GM12865 (cell line): ENCODE results near the gene ZNF618.

Experiments
- DNase-seq: peaks from one replicate; pipeline ENCODE4 v3.0.0; 2010; ENCODE audit warnings: low read depth
- H3K4me3 ChIP-seq: 2 replicates; pipeline ENCODE4 v1.5.1; 2011; ENCODE audit warnings: mild to moderate bottlenecking, low read depth, low read length, control low read depth
- TF ChIP-seq, protein P1 (sequence below): IDR thresholded peaks from 2 replicates; pipeline ENCODE4 v1.5.1; 2011; ENCODE audit warnings: low read length, control low read depth, low read depth, inconsistent platforms; ENCODE audit not compliant: insufficient read depth; ENCODE audit errors: missing control alignments

ZNF618 gene

GRCh38 chr9:113929634-113930389 lies 53.7 kb downstream of the ZNF618 start:
- TF ChIP-seq, protein P1, sequence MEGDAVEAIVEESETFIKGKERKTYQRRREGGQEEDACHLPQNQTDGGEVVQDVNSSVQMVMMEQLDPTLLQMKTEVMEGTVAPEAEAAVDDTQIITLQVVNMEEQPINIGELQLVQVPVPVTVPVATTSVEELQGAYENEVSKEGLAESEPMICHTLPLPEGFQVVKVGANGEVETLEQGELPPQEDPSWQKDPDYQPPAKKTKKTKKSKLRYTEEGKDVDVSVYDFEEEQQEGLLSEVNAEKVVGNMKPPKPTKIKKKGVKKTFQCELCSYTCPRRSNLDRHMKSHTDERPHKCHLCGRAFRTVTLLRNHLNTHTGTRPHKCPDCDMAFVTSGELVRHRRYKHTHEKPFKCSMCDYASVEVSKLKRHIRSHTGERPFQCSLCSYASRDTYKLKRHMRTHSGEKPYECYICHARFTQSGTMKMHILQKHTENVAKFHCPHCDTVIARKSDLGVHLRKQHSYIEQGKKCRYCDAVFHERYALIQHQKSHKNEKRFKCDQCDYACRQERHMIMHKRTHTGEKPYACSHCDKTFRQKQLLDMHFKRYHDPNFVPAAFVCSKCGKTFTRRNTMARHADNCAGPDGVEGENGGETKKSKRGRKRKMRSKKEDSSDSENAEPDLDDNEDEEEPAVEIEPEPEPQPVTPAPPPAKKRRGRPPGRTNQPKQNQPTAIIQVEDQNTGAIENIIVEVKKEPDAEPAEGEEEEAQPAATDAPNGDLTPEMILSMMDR = no peak
- H3K4me3 ChIP-seq = no peak overlapping the region
- DNase-seq = no peak

GRCh38 chr9:113930390-113930783 lies 54.3 kb downstream of the ZNF618 start:
- DNase-seq = no peak
- no peak overlapping the region for H3K4me3 ChIP-seq
- TF ChIP-seq, protein P1 = no peak

DNA sequence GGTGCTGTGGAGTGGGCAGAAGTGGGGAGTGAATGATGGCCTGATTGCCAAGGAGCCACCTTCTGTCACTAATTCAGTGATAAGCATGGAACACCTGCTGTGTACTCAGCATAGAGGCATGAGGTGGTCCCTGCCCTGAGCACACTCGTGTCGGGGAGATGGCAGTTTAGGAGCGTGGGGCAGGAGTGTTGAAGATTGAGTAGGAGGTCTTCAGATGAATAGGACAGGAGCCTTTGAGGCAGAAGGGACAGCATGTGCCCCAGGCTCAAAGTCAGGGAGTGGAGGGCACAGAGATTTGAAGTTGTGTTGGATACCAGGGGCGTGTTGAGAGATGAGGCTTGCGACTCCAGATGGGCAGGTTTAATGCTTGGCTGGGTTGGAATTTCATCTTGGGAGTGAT lies 55.0 kb downstream of the ZNF618 start:
- no peak overlapping the region for H3K4me3 ChIP-seq
- TF ChIP-seq, protein P1 = no peak
- DNase-seq = no peak

DNA sequence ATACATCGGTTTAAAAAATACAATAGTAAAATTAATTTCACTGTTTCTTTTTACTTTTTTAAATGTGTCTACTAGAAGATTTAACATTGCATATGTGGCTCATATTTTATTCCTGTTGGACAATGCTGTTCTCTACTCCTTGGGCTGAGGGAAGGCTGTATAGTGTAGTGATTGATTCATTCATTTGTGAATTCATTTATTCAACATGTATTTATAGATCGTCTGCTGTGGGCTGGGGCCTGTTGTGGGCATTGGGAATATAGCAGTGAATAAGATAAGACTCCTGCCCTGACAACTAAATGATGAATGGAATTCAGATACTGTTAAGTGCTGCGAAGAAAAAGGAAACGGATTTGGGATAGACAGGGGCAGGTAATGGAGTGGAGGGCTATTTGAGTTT lies 55.7 kb downstream of the ZNF618 start:
- no peak overlapping the region for H3K4me3 ChIP-seq
- TF ChIP-seq, protein P1 = no peak
- no peak for DNase-seq

DNA sequence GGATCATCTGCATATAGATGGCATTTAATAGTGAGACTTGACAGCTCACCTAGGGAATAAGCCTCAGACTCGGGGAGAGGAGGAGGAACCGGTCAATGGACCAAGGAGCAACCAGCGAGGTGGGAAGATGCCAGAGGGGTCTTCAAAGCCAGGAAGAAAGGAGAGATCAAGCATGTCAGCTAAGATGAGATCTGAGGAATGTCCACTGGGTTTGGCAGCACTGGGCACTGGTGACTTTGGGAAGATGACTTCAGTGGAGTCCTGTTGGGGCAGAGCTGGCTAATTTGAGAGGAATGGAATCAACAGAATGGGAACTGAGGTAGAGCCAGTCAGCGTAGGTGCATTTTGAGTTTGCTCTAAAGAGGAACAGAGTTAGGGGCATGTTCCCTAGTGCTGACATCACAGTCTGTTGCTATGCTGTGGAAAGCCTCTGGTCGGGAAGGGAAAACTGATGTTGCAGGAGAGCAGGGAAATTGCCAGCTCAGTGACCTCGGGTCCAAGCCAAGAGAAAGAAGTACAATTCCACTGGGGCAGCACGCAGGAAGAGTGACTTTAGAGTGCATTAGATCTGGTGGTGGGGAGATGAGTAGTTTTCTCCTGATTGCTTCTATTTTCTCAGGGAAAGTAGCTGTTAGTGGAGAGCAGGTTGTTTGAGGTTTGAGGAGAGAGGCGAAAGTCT lies 56.9 kb downstream of the ZNF618 start:
- DNase-seq = no peak
- TF ChIP-seq, protein P1 = no peak
- no peak overlapping the region for H3K4me3 ChIP-seq

GRCh38 chr9:113933671-113934070 lies 57.6 kb downstream of the ZNF618 start:
- TF ChIP-seq, protein P1 = no peak
- no peak for DNase-seq
- H3K4me3 ChIP-seq = no peak overlapping the region
